Measurements from ENCODE around the gene CCDC190. TPM values are rescaled to one million over a fixed set of nuclear protein-coding genes. Genes with fewer than 3 reads are reported as not detected.

Gene CCDC190
- polyA plus RNA-seq, 3 donors = not detected

GRCh38 chr1:162901243-162901642, 40.3 kb upstream of the CCDC190 start:
- Mint-ChIP-seq H3K4me3 (no peak overlapping the region), H3K36me3 (no peaks in the 10 kb centered on the region), H3K27ac (no peak overlapping the region), H3K4me1 (peaks cover 3% of the 10 kb centered on the region), H3K27me3 (ENCODE audit: low read depth in 3 of 3) (peaks cover 2 to 7% (median 4%) of the 10 kb centered on the region in 3 donors), H3K9me3 (peaks cover 0 to 3% (median 0%) of the 10 kb centered on the region in 7 donors)
- peaks cover 0 to 3% of the 10 kb centered on the region in 2 donors for H3K27me3 ChIP-seq (ENCODE audit: control insufficient read depth in 2 of 2, insufficient read depth in 2 of 2, low read length in 2 of 2)
- no peak overlapping the region for H3K9ac ChIP-seq (ENCODE audit: insufficient read depth, low read length, poor library complexity, severe bottlenecking)
- H2AFZ ChIP-seq (ENCODE audit: insufficient read depth, low read depth, low read length, poor library complexity, severe bottlenecking) = no peak overlapping the region
- intact Hi-C loops (cut with micrococcal nuclease) = no loop called here
- no peak for DNase-seq
- no CpG with 5 or more reads among the region's 1 CpG for WGBS (ENCODE audit: insufficient coverage)
- H3K4me2 ChIP-seq (replicated peaks; ENCODE audit: extremely low read depth, low read length, poor library complexity, severe bottlenecking) = no peak overlapping the region
- H3K36me3 ChIP-seq (replicated peaks in 1 of 2; ENCODE audit: control insufficient read depth in 1 of 2, insufficient read depth in 2 of 2, low read length in 2 of 2) = no peaks in the 10 kb centered on the region
- no peaks in the 10 kb centered on the region for H4K20me1 ChIP-seq (ENCODE audit: insufficient read depth, low read length)
- TF ChIP-seq, protein P1, sequence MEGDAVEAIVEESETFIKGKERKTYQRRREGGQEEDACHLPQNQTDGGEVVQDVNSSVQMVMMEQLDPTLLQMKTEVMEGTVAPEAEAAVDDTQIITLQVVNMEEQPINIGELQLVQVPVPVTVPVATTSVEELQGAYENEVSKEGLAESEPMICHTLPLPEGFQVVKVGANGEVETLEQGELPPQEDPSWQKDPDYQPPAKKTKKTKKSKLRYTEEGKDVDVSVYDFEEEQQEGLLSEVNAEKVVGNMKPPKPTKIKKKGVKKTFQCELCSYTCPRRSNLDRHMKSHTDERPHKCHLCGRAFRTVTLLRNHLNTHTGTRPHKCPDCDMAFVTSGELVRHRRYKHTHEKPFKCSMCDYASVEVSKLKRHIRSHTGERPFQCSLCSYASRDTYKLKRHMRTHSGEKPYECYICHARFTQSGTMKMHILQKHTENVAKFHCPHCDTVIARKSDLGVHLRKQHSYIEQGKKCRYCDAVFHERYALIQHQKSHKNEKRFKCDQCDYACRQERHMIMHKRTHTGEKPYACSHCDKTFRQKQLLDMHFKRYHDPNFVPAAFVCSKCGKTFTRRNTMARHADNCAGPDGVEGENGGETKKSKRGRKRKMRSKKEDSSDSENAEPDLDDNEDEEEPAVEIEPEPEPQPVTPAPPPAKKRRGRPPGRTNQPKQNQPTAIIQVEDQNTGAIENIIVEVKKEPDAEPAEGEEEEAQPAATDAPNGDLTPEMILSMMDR (IDR thresholded peaks at IDR 0.05) = no peak
- H3K79me2 ChIP-seq (ENCODE audit: insufficient read depth, low read length) = no peaks in the 10 kb centered on the region
- H3K4me1 ChIP-seq (ENCODE audit: control insufficient read depth in 1 of 2, insufficient read depth in 2 of 2, low read length in 2 of 2) = no peaks in the 10 kb centered on the region
- H3K9me3 ChIP-seq (replicated peaks in 1 of 2; ENCODE audit: control insufficient read depth in 1 of 2, insufficient read depth in 1 of 2, low read length in 2 of 2) = no peaks in the 10 kb centered on the region
- H3K27ac ChIP-seq (ENCODE audit: low read depth in 1 of 2, low read length in 2 of 2) = no peak overlapping the region
- no peak overlapping the region for H3K4me3 ChIP-seq (replicated peaks in 1 of 3; ENCODE audit: low read depth in 2 of 3, low read length in 3 of 3)

DNA sequence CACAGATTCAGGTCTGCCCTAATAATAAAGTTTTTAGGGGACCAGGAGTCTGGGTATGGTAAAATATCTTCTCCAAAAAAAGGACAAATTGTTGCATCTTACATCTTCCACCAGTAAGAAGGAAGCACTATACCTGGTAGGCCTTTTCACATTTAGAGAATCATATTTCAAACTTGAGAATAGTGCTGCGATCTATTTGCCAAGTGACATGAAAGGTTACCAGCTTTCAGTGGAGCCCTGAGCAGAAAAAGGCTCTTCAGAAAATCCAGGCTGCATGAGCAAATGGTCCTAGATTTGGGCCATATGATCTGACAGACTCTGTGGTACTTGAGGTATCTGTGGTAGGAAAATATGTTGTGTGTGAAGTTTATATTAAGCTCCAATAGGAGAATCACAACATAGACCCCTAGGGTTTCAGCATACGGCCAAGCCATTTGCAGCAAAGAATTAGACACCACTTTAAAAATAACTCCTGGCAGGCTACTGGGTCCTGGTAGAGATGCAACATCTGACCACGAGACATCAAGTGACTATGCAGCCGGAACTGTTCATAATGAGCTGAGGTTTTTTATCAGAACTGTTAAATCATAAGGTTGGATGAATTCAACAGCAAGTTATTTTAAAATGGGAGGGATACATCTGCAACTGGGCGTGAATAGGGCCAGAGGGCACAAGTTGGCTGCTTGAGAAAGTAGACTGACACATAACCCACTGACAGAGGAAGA, 38.6 kb upstream of the CCDC190 start:
- no peak overlapping the region for H3K4me3 ChIP-seq (replicated peaks in 1 of 3; ENCODE audit: low read depth in 2 of 3, low read length in 3 of 3)
- no peak overlapping the region for H3K4me2 ChIP-seq (replicated peaks; ENCODE audit: extremely low read depth, low read length, poor library complexity, severe bottlenecking)
- WGBS (ENCODE audit: insufficient coverage) = 46% methylated on average over 2 of the region's 5 CpGs

More for the DNA sequence above, 38.6 kb upstream of the CCDC190 start:
- H3K79me2 ChIP-seq (ENCODE audit: insufficient read depth, low read length) = no peaks in the 10 kb centered on the region
- peaks cover 4 to 7% (median 4%) of the 10 kb centered on the region in 3 donors for H3K27me3 Mint-ChIP-seq (ENCODE audit: low read depth in 3 of 3)
- H3K4me1 Mint-ChIP-seq = peaks cover 5% of the 10 kb centered on the region
- H3K36me3 Mint-ChIP-seq = no peaks in the 10 kb centered on the region
- intact Hi-C loops (cut with micrococcal nuclease) = no loop called here
- no peaks in the 10 kb centered on the region for H4K20me1 ChIP-seq (ENCODE audit: insufficient read depth, low read length)
- H3K9me3 Mint-ChIP-seq = no peaks in the 10 kb centered on the region
- DNase-seq = no peak
- H3K36me3 ChIP-seq (replicated peaks in 1 of 2; ENCODE audit: control insufficient read depth in 1 of 2, insufficient read depth in 2 of 2, low read length in 2 of 2) = no peaks in the 10 kb centered on the region
- no peaks in the 10 kb centered on the region for H3K9me3 ChIP-seq (replicated peaks in 1 of 2; ENCODE audit: control insufficient read depth in 1 of 2, insufficient read depth in 1 of 2, low read length in 2 of 2)
- H2AFZ ChIP-seq (ENCODE audit: insufficient read depth, low read depth, low read length, poor library complexity, severe bottlenecking) = no peak overlapping the region
- H3K4me3 Mint-ChIP-seq = no peak overlapping the region
- no peak overlapping the region for H3K9ac ChIP-seq (ENCODE audit: insufficient read depth, low read length, poor library complexity, severe bottlenecking)
- no peaks in the 10 kb centered on the region for H3K4me1 ChIP-seq (ENCODE audit: control insufficient read depth in 1 of 2, insufficient read depth in 2 of 2, low read length in 2 of 2)
- TF ChIP-seq, protein P1 (IDR thresholded peaks at IDR 0.05) = no peak
- H3K27me3 ChIP-seq (ENCODE audit: control insufficient read depth in 2 of 2, insufficient read depth in 2 of 2, low read length in 2 of 2) = peaks cover 0 to 3% of the 10 kb centered on the region in 2 donors
- no peak overlapping the region for H3K27ac ChIP-seq (ENCODE audit: low read depth in 1 of 2, low read length in 2 of 2)
- H3K27ac Mint-ChIP-seq = no peak overlapping the region
